Thyroid gland (tissue), 4 donors: ENCODE measurements around the gene PLCD1. TPM values are rescaled to one million over a fixed set of nuclear protein-coding genes. Genes with fewer than 3 reads are reported as not detected.
A peak's percentile ranks its signal among the peaks of the same experiment; 100 is the strongest.

Experiments
- DNase-seq, 2 donors: peaks; one replicate each; pipeline ENCODE4 v3.0.0-alpha.2; 2019
- H3K27ac ChIP-seq, 3 donors: fragments of 200-600 bp; sonication (generic); 1 replicate in 2 of 3; 2 replicates in 1 of 3; pipeline ENCODE4 v1.5.1; 2016 to 2019; ENCODE audit warnings: mild to moderate bottlenecking in 1 of 3, moderate library complexity in 1 of 3
- H3K27me3 ChIP-seq: fragments of 200-600 bp; sonication (generic); one replicate; pipeline ENCODE4 v1.5.1; 2019
- H3K36me3 ChIP-seq, 2 donors: fragments of 200-600 bp; sonication (generic); one replicate each; pipeline ENCODE4 v1.5.1; 2016 to 2019
- H3K4me1 ChIP-seq, 2 donors: fragments of 200-600 bp; sonication (generic); one replicate each; pipeline ENCODE4 v1.5.1; 2017 to 2019
- H3K4me3 ChIP-seq, 3 donors: fragments of 200-600 bp; sonication (generic); replicated peaks in 1 of 3; 1 replicate in 2 of 3; 2 replicates in 1 of 3; pipeline ENCODE4 v1.5.1; 2016; ENCODE audit warnings: mild to moderate bottlenecking in 1 of 3
- H3K9me3 ChIP-seq: fragments of 200-600 bp; sonication (generic); one replicate; pipeline ENCODE4 v1.5.1; 2017
- POLR2A ChIP-seq, 2 donors: fragments of 450-650 bp; IDR thresholded peaks; one replicate each; pipeline ENCODE4 v1.6.1; 2017; ENCODE audit warnings: antibody characterized with exemption in 2 of 2, mild to moderate bottlenecking in 2 of 2, moderate library complexity in 1 of 2
- WGBS, 2 donors: methylation state at CpG; one replicate each; pipeline ENCODE4 v1.1.5; 2017; 5-methylcytosine and 5-hydroxymethylcytosine counted together
- intact Hi-C: fragments of 100-400 bp; cut with DNase I; formaldehyde crosslinking; loops from one replicate; pipeline ENCODE4 v1.15.1; 2023
- total RNA-seq, 4 donors: library from RNA; depleted of rRNA; stranded (reverse); fragments of >200 nt; gene quantifications; one replicate each; pipeline ENCODE4 v1.2.3, GENCODE V29; 2016
- TF ChIP-seq, protein P1 (sequence below), 6 experiments: fragments of 200-600 bp in 3 of 6; fragments of 450-650 bp in 3 of 6; sonication (generic) in 3 of 6; IDR thresholded peaks; one replicate each; pipeline ENCODE4 v1.5.1; 2016 to 2019; ENCODE audit warnings: antibody characterized with exemption in 6 of 6, mild to moderate bottlenecking in 2 of 6, inconsistent platforms in 1 of 6, moderate library complexity in 1 of 6

The PLCD1 gene
- total RNA-seq, 4 donors from 2014 or later, result 13.8 to 19.9 (median 16.0) TPM

DNA sequence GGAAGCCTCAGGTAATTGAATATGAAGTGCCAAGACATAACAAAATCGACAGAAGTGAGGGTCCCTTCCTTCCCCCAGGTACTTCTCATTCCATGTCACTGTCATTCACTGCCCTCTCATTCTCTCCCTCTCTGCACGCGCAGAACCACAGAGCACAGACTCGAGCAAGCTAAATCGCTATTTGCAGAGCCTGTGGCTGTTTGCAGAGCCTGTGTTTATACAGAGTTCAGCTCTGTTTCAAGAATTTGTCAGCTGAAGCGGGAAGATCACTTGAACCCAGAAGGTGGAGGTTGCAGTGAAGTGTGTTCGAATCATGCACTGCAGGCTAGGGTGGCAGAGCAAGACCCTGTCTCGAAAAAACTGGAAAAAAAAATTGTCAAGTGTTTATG, 36.4 kb downstream of the PLCD1 start:
- 84 to 89% methylated on average over 8 of the region's 8 CpGs for WGBS, 2 donors
- TF ChIP-seq, protein P1, sequence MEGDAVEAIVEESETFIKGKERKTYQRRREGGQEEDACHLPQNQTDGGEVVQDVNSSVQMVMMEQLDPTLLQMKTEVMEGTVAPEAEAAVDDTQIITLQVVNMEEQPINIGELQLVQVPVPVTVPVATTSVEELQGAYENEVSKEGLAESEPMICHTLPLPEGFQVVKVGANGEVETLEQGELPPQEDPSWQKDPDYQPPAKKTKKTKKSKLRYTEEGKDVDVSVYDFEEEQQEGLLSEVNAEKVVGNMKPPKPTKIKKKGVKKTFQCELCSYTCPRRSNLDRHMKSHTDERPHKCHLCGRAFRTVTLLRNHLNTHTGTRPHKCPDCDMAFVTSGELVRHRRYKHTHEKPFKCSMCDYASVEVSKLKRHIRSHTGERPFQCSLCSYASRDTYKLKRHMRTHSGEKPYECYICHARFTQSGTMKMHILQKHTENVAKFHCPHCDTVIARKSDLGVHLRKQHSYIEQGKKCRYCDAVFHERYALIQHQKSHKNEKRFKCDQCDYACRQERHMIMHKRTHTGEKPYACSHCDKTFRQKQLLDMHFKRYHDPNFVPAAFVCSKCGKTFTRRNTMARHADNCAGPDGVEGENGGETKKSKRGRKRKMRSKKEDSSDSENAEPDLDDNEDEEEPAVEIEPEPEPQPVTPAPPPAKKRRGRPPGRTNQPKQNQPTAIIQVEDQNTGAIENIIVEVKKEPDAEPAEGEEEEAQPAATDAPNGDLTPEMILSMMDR (IDR thresholded peaks at IDR 0.05), result no peak
- H3K4me3 ChIP-seq, result no peak overlapping the region
- H3K27ac ChIP-seq, result peak overlapping the region in 1 of 3 donors; percentile 76
- no peak for DNase-seq
- intact Hi-C loops, result no loop called here
- no peaks in the 10 kb centered on the region for H3K27me3 ChIP-seq
- peaks cover 5 to 17% of the 10 kb centered on the region in 2 donors for H3K4me1 ChIP-seq
- no peaks in the 10 kb centered on the region for H3K9me3 ChIP-seq
- no peaks in the 10 kb centered on the region for H3K36me3 ChIP-seq

DNA sequence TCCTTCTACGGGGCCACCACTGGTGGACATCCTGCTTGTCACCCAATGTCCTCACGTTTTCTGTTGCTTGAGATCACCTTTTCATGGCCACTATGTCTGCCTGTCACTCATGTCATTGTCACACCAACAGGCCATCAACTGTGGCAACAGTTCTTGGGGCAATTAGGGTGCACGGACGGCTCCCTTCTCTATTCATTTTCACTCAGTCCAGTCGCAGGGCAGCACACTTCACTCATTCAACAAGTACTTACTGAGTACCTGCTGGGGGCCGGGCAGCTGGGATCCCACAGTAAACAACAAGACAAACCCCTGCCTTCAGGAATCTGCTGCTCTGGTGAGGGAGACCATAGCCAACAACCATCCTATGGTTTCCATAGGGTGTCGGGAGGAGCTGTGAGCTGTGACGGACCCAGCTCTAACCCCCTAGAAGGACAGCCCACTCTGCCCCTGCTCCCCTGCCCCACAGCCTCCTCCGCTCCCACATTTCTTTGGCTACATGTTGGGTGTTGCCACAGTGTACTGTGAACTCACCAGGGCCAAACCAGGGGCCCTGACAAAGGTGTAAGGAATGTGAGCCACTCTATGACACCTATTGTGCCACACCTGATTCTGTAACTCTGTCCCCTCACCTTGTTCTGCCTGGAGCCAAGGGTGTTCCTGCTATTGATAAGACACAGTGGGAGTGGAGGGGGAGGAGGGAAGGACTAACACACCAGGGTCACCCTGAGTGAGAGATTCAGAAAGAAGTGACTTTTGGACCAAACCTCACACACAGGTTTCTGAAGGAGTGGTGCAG, 37.0 kb downstream of the PLCD1 start:
- no peak overlapping the region for H3K27ac ChIP-seq
- WGBS, 2 donors, result 84 to 97% methylated on average over 9 of the region's 9 CpGs

GRCh38 chr3:37991823-37992222, 37.6 kb downstream of the PLCD1 start:
- DNase-seq, result no peak
- intact Hi-C loops, result no loop called here
- no peaks in the 10 kb centered on the region for H3K27me3 ChIP-seq
- WGBS, 2 donors, result 89 to 93% methylated on average over 2 to 7 of the region's 7 CpGs
- peaks cover 5 to 13% of the 10 kb centered on the region in 2 donors for H3K4me1 ChIP-seq
- H3K9me3 ChIP-seq, result no peaks in the 10 kb centered on the region
- H3K4me3 ChIP-seq, result no peak overlapping the region
- no peak overlapping the region for H3K27ac ChIP-seq
- TF ChIP-seq, protein P1 (IDR thresholded peaks at IDR 0.05), result no peak
- TF ChIP-seq POLR2A (IDR thresholded peaks at IDR 0.05), result no peak
- no peaks in the 10 kb centered on the region for H3K36me3 ChIP-seq

More for the DNA sequence above, 37.0 kb downstream of the PLCD1 start:
- no peaks in the 10 kb centered on the region for H3K27me3 ChIP-seq
- H3K36me3 ChIP-seq, result no peaks in the 10 kb centered on the region
- no peak for DNase-seq
- H3K4me1 ChIP-seq, result peaks cover 5 to 13% of the 10 kb centered on the region in 2 donors
- H3K9me3 ChIP-seq, result no peaks in the 10 kb centered on the region
- no peak for TF ChIP-seq POLR2A (IDR thresholded peaks at IDR 0.05)
- TF ChIP-seq, protein P1 (IDR thresholded peaks at IDR 0.05), result no peak
- intact Hi-C loops, result no loop called here
- H3K4me3 ChIP-seq, result no peak overlapping the region

- no peaks in the 10 kb centered on the region for H3K36me3 ChIP-seq
- 46 to 52% methylated on average over 6 of the region's 6 CpGs for WGBS, 2 donors
- TF ChIP-seq POLR2A (IDR thresholded peaks at IDR 0.05), result no peak
- TF ChIP-seq, protein P1 (IDR thresholded peaks at IDR 0.05), result no peak
- H3K9me3 ChIP-seq, result no peaks in the 10 kb centered on the region
- no peak overlapping the region for H3K27ac ChIP-seq
- H3K4me1 ChIP-seq, result peaks cover 5 to 13% of the 10 kb centered on the region in 2 donors
- H3K27me3 ChIP-seq, result no peaks in the 10 kb centered on the region
- no peak for DNase-seq
- intact Hi-C loops, result no loop called here
- H3K4me3 ChIP-seq, result no peak overlapping the region
Observed at GRCh38 chr3:37991109-37991508, 38.3 kb downstream of the PLCD1 start.

GRCh38 chr3:37990527-37990926, 38.9 kb downstream of the PLCD1 start, which contains the start of gene VILL:
VILL (plus strand) TSS chr3:37990786; CDS start chr3:37993673, 2,887 bp downstream.
- Histone ChIP-seq H3K36me3 (no peaks in the 10 kb centered on the region), H3K27ac (no peak within 1 kb of the TSS), H3K4me3 (no peak within 1 kb of the TSS), H3K27me3 (no peaks in the 10 kb centered on the region), H3K4me1 (peaks cover 5 to 13% of the 10 kb centered on the region in 2 donors), H3K9me3 (no peaks in the 10 kb centered on the region)
- intact Hi-C loops, result no loop called here
- DNase-seq, result no peak
- no peak for TF ChIP-seq POLR2A (IDR thresholded peaks at IDR 0.05)
- TF ChIP-seq, protein P1 (IDR thresholded peaks at IDR 0.05), result no peak
- WGBS, 2 donors, result 66 to 71% methylated on average over 10 of the region's 10 CpGs
